Naive thymus-derived CD4-positive, alpha-beta T cell (primary cell): Measurements from ENCODE around the gene SETD2. TPM values are rescaled to one million over a fixed set of nuclear protein-coding genes. Genes with fewer than 3 reads are reported as not detected.

Experiments used
- ATAC-seq: fragments of 150-1000 bp; cut with Tn5 transposase; 2 replicates; pipeline ENCODE4 v1.10.0; 2021; ENCODE audit warnings: mild to moderate bottlenecking, moderate library complexity
- CTCF ChIA-PET: fragments of 350-600 bp; sonication (Branson Sonifier 250); formaldehyde crosslinking; loops from one replicate; lab custom pipeline; 2021; ENCODE audit warnings: antibody characterized with exemption; lab: Charles Lee
- POLR2A ChIA-PET: fragments of 350-600 bp; sonication (Branson Sonifier 250); formaldehyde crosslinking; loops from one replicate; lab custom pipeline; 2021; ENCODE audit warnings: antibody characterized with exemption, inconsistent platforms; lab: Charles Lee
- DNase-seq, 9 donors: peaks; one replicate each; pipeline versions ENCODE4 v3.0.0 to v3.0.0-alpha.2; 2020 to 2022; ENCODE audit warnings: mixed read lengths in 1 of 9
- H3K27ac ChIP-seq: one replicate; pipeline ENCODE4 v1.7.0; 2013; ENCODE audit warnings: mild to moderate bottlenecking, low read depth, low read length, moderate library complexity
- H3K27me3 ChIP-seq, 2 donors: one replicate each; pipeline ENCODE4 v1.7.0; 2013; ENCODE audit warnings: low read length in 2 of 2, mild to moderate bottlenecking in 2 of 2, moderate library complexity in 2 of 2; ENCODE audit not compliant: control insufficient read depth in 2 of 2, insufficient read depth in 2 of 2
- H3K36me3 ChIP-seq, 3 experiments: 1 replicate in 2 of 3; 2 replicates in 1 of 3; pipeline ENCODE4 v1.7.0; 2013; ENCODE audit warnings: low read length in 3 of 3, mild to moderate bottlenecking in 3 of 3, moderate library complexity in 1 of 3; ENCODE audit not compliant: insufficient read depth in 3 of 3, control insufficient read depth in 2 of 3
- H3K4me1 ChIP-seq, 2 donors: one replicate each; pipeline ENCODE4 v1.7.0; 2013; ENCODE audit warnings: low read length in 2 of 2, mild to moderate bottlenecking in 2 of 2, moderate library complexity in 1 of 2; ENCODE audit not compliant: control insufficient read depth in 2 of 2, insufficient read depth in 2 of 2
- H3K4me3 ChIP-seq: 2 replicates; pipeline ENCODE4 v1.7.0; 2013; ENCODE audit warnings: mild to moderate bottlenecking, low read length
- H3K9me3 ChIP-seq, 3 experiments: 1 replicate in 2 of 3; 2 replicates in 1 of 3; pipeline ENCODE4 v1.7.0; 2013; ENCODE audit warnings: low read length in 3 of 3; ENCODE audit not compliant: control insufficient read depth in 2 of 3
- H3K27ac Mint-ChIP-seq, 9 donors: one replicate each; pipeline ENCODE4 v1.8.0; 2020 to 2022; ENCODE audit warnings: mixed read lengths in 9 of 9, mild to moderate bottlenecking in 8 of 9, moderate library complexity in 5 of 9, inconsistent platforms in 2 of 9
- H3K27me3 Mint-ChIP-seq, 5 donors: one replicate each; pipeline ENCODE4 v1.8.0; 2021 to 2022; ENCODE audit warnings: mixed read lengths in 5 of 5, mild to moderate bottlenecking in 1 of 5
- H3K36me3 Mint-ChIP-seq, 5 donors: one replicate each; pipeline ENCODE4 v1.8.0; 2020 to 2022; ENCODE audit warnings: mixed read lengths in 5 of 5, mild to moderate bottlenecking in 3 of 5, inconsistent platforms in 1 of 5
- H3K4me1 Mint-ChIP-seq, 7 donors: one replicate each; pipeline ENCODE4 v1.8.0; 2020 to 2022; ENCODE audit warnings: mixed read lengths in 7 of 7, mild to moderate bottlenecking in 3 of 7, inconsistent platforms in 1 of 7
- H3K4me3 Mint-ChIP-seq, 10 donors: one replicate each; pipeline ENCODE4 v1.8.0; 2020 to 2022; ENCODE audit warnings: mild to moderate bottlenecking in 10 of 10, mixed read lengths in 10 of 10, moderate library complexity in 6 of 10, inconsistent platforms in 2 of 10
- H3K9me3 Mint-ChIP-seq, 11 donors: one replicate each; pipeline ENCODE4 v1.8.0; 2020 to 2022; ENCODE audit warnings: mixed read lengths in 11 of 11, mild to moderate bottlenecking in 4 of 11, inconsistent platforms in 1 of 11, moderate library complexity in 1 of 11
- intact Hi-C, 2 donors: fragments of 100-400 bp; cut with micrococcal nuclease; formaldehyde crosslinking; loops; one replicate each; pipeline ENCODE4 v1.15.1; 2023
- polyA plus RNA-seq, 2 donors: library from polyadenylated mRNA; unstranded; fragments of 300-500 nt; fragmentation: Illumina TruSeq; gene quantifications; one replicate each; pipeline ENCODE4 v1.2.3, GENCODE V29; 2021
- total RNA-seq, 6 experiments: library from RNA in 5 of 6; stranded (reverse) in 5 of 6; gene quantifications; 1 replicate in 5 of 6; 2 replicates in 1 of 6; pipeline ENCODE4 v1.2.3 and lab custom pipeline; 2021 to 2026

Gene SETD2
- total and polyA plus RNA-seq, 7 experiments from 2014 or later: 11.0 to 77.3 (median 70.0) TPM

- H3K36me3 ChIP-seq: peaks cover 0 to 11% (median 0%) of the 10 kb centered on the region in 3 experiments
- no peaks in the 10 kb centered on the region for H3K9me3 Mint-ChIP-seq
- ChIA-PET CTCF (interaction anchor here (0.6 to 1.7 kb wide), 2 partner anchors 12 to 96 kb away, joined by 3 to 4 read pairs; no protein-coding TSS in a partner anchor), POLR2A (no interaction called here)
- H3K4me3 ChIP-seq: no peak overlapping the region
- H3K4me1 ChIP-seq: peaks cover 36 to 38% of the 10 kb centered on the region in 2 donors
- no peaks in the 10 kb centered on the region for H3K27me3 Mint-ChIP-seq
- peaks cover 0 to 29% (median 0%) of the 10 kb centered on the region in 5 donors for H3K36me3 Mint-ChIP-seq
- ATAC-seq (no peak), DNase-seq (no peak)
- no peak overlapping the region for H3K4me3 Mint-ChIP-seq
- H3K27ac ChIP-seq: no peak overlapping the region
- no peaks in the 10 kb centered on the region for H3K9me3 ChIP-seq
- peak overlapping the region in 5 of 9 donors; percentile 34 to 87 (median 81) for H3K27ac Mint-ChIP-seq
- intact Hi-C loops: no loop called here
- H3K4me1 Mint-ChIP-seq: peaks cover 34 to 55% (median 48%) of the 10 kb centered on the region in 7 donors
- H3K27me3 ChIP-seq: no peaks in the 10 kb centered on the region
Measured at GRCh38 chr3:46990573-46991374, 173.1 kb downstream of the SETD2 start.

GRCh38 chr3:46989146-46989810 lies 174.6 kb downstream of the SETD2 start:
- peaks cover 0 to 28% (median 0%) of the 10 kb centered on the region in 5 donors for H3K36me3 Mint-ChIP-seq
- intact Hi-C loops: no loop called here
- Histone ChIP-seq H3K27me3 (no peaks in the 10 kb centered on the region), H3K9me3 (no peaks in the 10 kb centered on the region), H3K36me3 (peaks cover 0 to 4% (median 0%) of the 10 kb centered on the region in 3 experiments), H3K4me3 (no peak overlapping the region), H3K4me1 (peaks cover 46 to 49% of the 10 kb centered on the region in 2 donors), H3K27ac (no peak overlapping the region)
- ChIA-PET POLR2A (interaction anchor here (5.3 kb wide), 1 partner anchor 12 kb away, joined by 37 read pairs; the partner anchor contains the start of genes CCDC12 and NBEAL2), CTCF (no interaction called here)
- ATAC-seq (no peak), DNase-seq (no peak)
- peaks cover 43 to 70% (median 63%) of the 10 kb centered on the region in 7 donors for H3K4me1 Mint-ChIP-seq
- H3K27ac Mint-ChIP-seq: peak overlapping the region; percentile 28 to 92 (median 85)
- no peaks in the 10 kb centered on the region for H3K27me3 Mint-ChIP-seq
- H3K9me3 Mint-ChIP-seq: no peaks in the 10 kb centered on the region
- H3K4me3 Mint-ChIP-seq: peak overlapping the region in 6 of 10 donors; percentile 29 to 91 (median 64)

GRCh38 chr3:46988616-46989015 lies 175.3 kb downstream of the SETD2 start:
- intact Hi-C loops: no loop called here
- ChIA-PET POLR2A (interaction anchor here (5.3 kb wide), 1 partner anchor 12 kb away, joined by 37 read pairs; the partner anchor contains the start of genes CCDC12 and NBEAL2), CTCF (no interaction called here)

GRCh38 chr3:46987743-46988401 lies 176.0 kb downstream of the SETD2 start:
- DNase-seq: peak; percentile 75 to 90 (median 86)
- Mint-ChIP-seq H3K9me3 (no peaks in the 10 kb centered on the region), H3K36me3 (peaks cover 0 to 26% (median 0%) of the 10 kb centered on the region in 5 donors), H3K4me1 (peaks cover 51 to 79% (median 71%) of the 10 kb centered on the region in 7 donors), H3K27me3 (no peaks in the 10 kb centered on the region), H3K4me3 (peak overlapping the region; percentile 60 to 91 (median 78)), H3K27ac (peak overlapping the region; percentile 84 to 91 (median 88))
- H3K27ac ChIP-seq: peak overlapping the region; percentile 38
- H3K36me3 ChIP-seq: no peaks in the 10 kb centered on the region
- H3K4me3 ChIP-seq: peak overlapping the region; percentile 43
- intact Hi-C loops: loop anchor here (1.0 kb wide), 3 partner anchors 9 to 21 kb away; partner anchors contain the start of gene NBEAL2 (in 2 of the 2)
- POLR2A ChIA-PET: interaction anchor here (1.0 to 5.3 kb wide), 3 partner anchors 11 to 296 kb away, joined by 3 to 37 read pairs (median 3); partner anchors contain the start of genes CCDC12 and NBEAL2
- H3K27me3 ChIP-seq: no peaks in the 10 kb centered on the region
- H3K4me1 ChIP-seq: peaks cover 50 to 55% of the 10 kb centered on the region in 2 donors
- CTCF ChIA-PET: interaction anchor here (0.7 to 1.3 kb wide), 2 partner anchors 10 to 41 kb away, joined by 3 to 5 read pairs; no protein-coding TSS in a partner anchor
- no peaks in the 10 kb centered on the region for H3K9me3 ChIP-seq
- peak; percentile 98 for ATAC-seq

More at GRCh38 chr3:46988616-46989015, 175.3 kb downstream of the SETD2 start:
- Mint-ChIP-seq H3K27me3 (no peaks in the 10 kb centered on the region), H3K27ac (peak overlapping the region; percentile 28 to 92 (median 85)), H3K9me3 (no peaks in the 10 kb centered on the region), H3K4me1 (peaks cover 48 to 74% (median 68%) of the 10 kb centered on the region in 7 donors), H3K4me3 (peak overlapping the region in 7 of 10 donors; percentile 40 to 91 (median 56)), H3K36me3 (peaks cover 0 to 26% (median 0%) of the 10 kb centered on the region in 5 donors)
- Histone ChIP-seq H3K27me3 (no peaks in the 10 kb centered on the region), H3K9me3 (no peaks in the 10 kb centered on the region), H3K4me3 (no peak overlapping the region), H3K4me1 (peaks cover 47 to 49% of the 10 kb centered on the region in 2 donors), H3K27ac (no peak overlapping the region), H3K36me3 (no peaks in the 10 kb centered on the region)
- no peak for ATAC-seq
- no peak for DNase-seq

GRCh38 chr3:46987319-46987742 lies 176.6 kb downstream of the SETD2 start:
- CTCF ChIA-PET: interaction anchor here (0.7 to 1.3 kb wide), 2 partner anchors 11 to 42 kb away, joined by 3 to 5 read pairs; no protein-coding TSS in a partner anchor
- POLR2A ChIA-PET: interaction anchor here (0.6 to 5.3 kb wide), 4 partner anchors 10 to 296 kb away, joined by 3 to 37 read pairs (median 3); partner anchors contain the start of genes CCDC12 and NBEAL2
- peak; percentile 1 for ATAC-seq

More at GRCh38 chr3:46987319-46987742, 176.6 kb downstream of the SETD2 start:
- peaks cover 54 to 60% of the 10 kb centered on the region in 2 donors for H3K4me1 ChIP-seq
- Mint-ChIP-seq H3K4me1 (peaks cover 55 to 84% (median 76%) of the 10 kb centered on the region in 7 donors), H3K27me3 (no peaks in the 10 kb centered on the region), H3K4me3 (peak overlapping the region; percentile 60 to 91 (median 78)), H3K27ac (peak overlapping the region; percentile 84 to 91 (median 88)), H3K9me3 (no peaks in the 10 kb centered on the region), H3K36me3 (peaks cover 0 to 28% (median 0%) of the 10 kb centered on the region in 5 donors)
- DNase-seq: no peak
- H3K27me3 ChIP-seq: no peaks in the 10 kb centered on the region
- intact Hi-C loops: loop anchor here (1.0 kb wide), 3 partner anchors 8 to 22 kb away; partner anchors contain the start of gene NBEAL2 (in 2 of the 2)
- H3K4me3 ChIP-seq: peak overlapping the region; percentile 43
- no peaks in the 10 kb centered on the region for H3K36me3 ChIP-seq
- H3K27ac ChIP-seq: peak overlapping the region; percentile 38
- no peaks in the 10 kb centered on the region for H3K9me3 ChIP-seq
